GM21619 (cell line): Measurements from ENCODE around the gene CMC1.

Experiments used
- ATAC-seq: cut with Tn5 transposase; IDR thresholded peaks from one replicate; pipeline ENCODE4 v1.9.1; 2021; ENCODE audit not compliant: unreplicated experiment

Gene CMC1

GRCh38 chr3:28349469-28350000 lies 108.1 kb downstream of the CMC1 start:
- ATAC-seq = no peak
